Left ventricle myocardium inferior (tissue), 1 donor: Measurements from ENCODE around the gene PLA2G6. TPM values are rescaled to one million over a fixed set of nuclear protein-coding genes. Genes with fewer than 3 reads are reported as not detected.

Experiments
- DNase-seq: peaks from one replicate; pipeline ENCODE4 v3.0.0-alpha.2; 2020
- H3K27ac ChIP-seq: fragments of 200-600 bp; replicated peaks from 2 replicates; pipeline ENCODE4 v1.8.0; 2021
- H3K27me3 ChIP-seq: fragments of 200-600 bp; 2 replicates; pipeline ENCODE4 v1.8.0; 2021; ENCODE audit warnings: low read depth
- H3K36me3 ChIP-seq: fragments of 200-600 bp; 2 replicates; pipeline ENCODE4 v1.8.0; 2021
- H3K4me1 ChIP-seq: fragments of 200-600 bp; 2 replicates; pipeline ENCODE4 v1.8.0; 2021
- H3K4me3 ChIP-seq: fragments of 200-600 bp; 2 replicates; pipeline ENCODE4 v1.8.0; 2021; ENCODE audit warnings: mild to moderate bottlenecking, moderate library complexity
- H3K9me3 ChIP-seq: fragments of 200-600 bp; replicated peaks from 2 replicates; pipeline ENCODE4 v1.8.0; 2021
- intact Hi-C: fragments of 100-400 bp; cut with micrococcal nuclease; formaldehyde crosslinking; loops from one replicate; pipeline ENCODE4 v1.11.0; 2022
- total RNA-seq: library from RNA; stranded (reverse); fragmentation: NEBNext Ultra II Directional; extraction: Animal tissue kit (Norgen Biotek cat#: 25700); gene quantifications from one replicate; pipeline ENCODE4 v1.2.1, GENCODE V29; 2021
- TF ChIP-seq, protein P1 (sequence below): fragments of 200-600 bp; IDR thresholded peaks from 2 replicates; pipeline ENCODE4 v1.8.0; 2021; ENCODE audit warnings: antibody characterized with exemption, mild to moderate bottlenecking, borderline replicate concordance
- donor health status: DM: no; HTN: yes; CAD: no; lungs with severe emphysema.

The PLA2G6 gene
- total RNA-seq, 1 donor from 2014 or later, result 14.1 TPM

- DNase-seq, result no peak
- intact Hi-C loops, result no loop called here
- Histone ChIP-seq H3K27me3 (no peaks in the 10 kb centered on the region), H3K27ac (peak overlapping the region; percentile 97), H3K4me1 (peaks cover 45% of the 10 kb centered on the region), H3K9me3 (no peaks in the 10 kb centered on the region), H3K4me3 (peak overlapping the region; percentile 83), H3K36me3 (no peaks in the 10 kb centered on the region)
- TF ChIP-seq, protein P1, sequence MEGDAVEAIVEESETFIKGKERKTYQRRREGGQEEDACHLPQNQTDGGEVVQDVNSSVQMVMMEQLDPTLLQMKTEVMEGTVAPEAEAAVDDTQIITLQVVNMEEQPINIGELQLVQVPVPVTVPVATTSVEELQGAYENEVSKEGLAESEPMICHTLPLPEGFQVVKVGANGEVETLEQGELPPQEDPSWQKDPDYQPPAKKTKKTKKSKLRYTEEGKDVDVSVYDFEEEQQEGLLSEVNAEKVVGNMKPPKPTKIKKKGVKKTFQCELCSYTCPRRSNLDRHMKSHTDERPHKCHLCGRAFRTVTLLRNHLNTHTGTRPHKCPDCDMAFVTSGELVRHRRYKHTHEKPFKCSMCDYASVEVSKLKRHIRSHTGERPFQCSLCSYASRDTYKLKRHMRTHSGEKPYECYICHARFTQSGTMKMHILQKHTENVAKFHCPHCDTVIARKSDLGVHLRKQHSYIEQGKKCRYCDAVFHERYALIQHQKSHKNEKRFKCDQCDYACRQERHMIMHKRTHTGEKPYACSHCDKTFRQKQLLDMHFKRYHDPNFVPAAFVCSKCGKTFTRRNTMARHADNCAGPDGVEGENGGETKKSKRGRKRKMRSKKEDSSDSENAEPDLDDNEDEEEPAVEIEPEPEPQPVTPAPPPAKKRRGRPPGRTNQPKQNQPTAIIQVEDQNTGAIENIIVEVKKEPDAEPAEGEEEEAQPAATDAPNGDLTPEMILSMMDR, result no peak
Measured at GRCh38 chr22:38203855-38204514, 22.4 kb upstream of the PLA2G6 start.

GRCh38 chr22:38203090-38203810 lies 21.6 kb upstream of the PLA2G6 start:
- H3K9me3 ChIP-seq, result no peaks in the 10 kb centered on the region
- no peak for DNase-seq
- no peaks in the 10 kb centered on the region for H3K36me3 ChIP-seq
- peak overlapping the region; percentile 83 for H3K4me3 ChIP-seq
- H3K27me3 ChIP-seq, result no peaks in the 10 kb centered on the region
- intact Hi-C loops, result no loop called here
- H3K4me1 ChIP-seq, result peaks cover 42% of the 10 kb centered on the region
- TF ChIP-seq, protein P1, result no peak
- peak overlapping the region; percentile 97 for H3K27ac ChIP-seq

DNA sequence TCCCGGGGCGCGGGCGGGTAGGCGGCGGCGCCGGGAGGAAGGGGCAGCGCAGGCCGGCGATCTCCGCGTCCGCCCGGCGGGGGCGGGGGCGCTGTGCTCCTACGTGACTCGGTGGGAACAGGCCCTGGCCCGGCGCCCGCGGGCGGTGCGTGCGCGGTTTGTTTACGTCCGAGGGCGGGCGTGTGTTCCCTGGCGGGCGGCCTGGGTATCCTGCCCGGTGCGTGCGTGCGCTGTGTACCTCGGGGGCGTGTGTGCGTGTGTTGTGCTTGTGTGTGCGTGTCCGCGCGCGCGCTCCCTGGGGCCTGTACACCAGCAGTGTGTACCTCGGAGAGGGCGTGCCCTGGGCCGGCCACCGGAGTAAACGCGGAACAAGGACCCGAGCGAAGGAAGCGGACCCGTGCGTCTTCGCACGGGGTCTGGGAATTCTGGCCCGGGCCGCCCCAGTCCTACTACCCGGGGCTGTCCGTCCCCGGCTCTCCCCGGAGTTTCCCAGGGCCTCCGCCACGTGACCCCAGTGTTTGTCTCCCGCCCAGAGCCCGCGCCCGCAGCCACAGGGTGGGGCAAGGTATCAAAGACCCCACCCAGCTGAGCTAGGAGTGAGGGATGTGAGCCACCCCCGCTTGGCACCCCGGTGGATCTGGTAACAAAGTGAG lies 20.9 kb upstream of the PLA2G6 start:
- H3K36me3 ChIP-seq, result no peaks in the 10 kb centered on the region
- peak; percentile 89 for DNase-seq

DNA sequence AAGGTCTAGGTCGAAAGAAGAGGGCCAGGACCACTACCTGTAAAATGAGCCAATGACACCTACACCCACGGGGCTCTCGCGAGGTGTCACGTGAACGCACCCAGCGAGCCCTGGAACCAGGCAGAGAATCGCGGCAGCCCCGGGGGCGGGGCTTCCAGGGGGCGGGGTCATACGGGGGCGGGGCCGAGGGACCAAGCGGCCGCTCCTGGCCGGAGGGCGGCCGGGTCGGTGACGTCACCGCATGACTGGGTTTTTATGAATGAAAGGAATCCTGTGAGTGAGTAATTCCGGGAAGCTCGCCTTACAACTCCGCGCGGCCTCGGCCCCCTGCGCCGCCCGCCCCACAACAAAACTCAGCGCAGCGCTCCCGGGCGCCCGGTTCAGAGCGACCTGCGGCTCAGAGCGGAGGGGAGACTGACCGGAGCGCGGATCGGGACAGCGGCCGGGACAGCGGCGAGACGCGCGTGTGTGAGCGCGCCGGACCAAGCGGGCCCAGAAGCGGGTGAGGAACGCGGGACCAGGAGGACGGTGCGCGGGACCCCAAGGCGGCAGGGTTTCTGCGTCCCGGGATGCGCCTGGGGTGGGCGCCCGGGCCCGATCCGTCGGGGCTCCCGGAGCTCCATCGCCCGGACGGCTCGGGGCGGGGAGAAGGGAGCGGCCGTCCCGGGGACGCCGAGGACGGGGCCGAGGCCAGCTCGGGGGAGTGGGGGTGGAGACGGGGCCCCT lies 20.2 kb upstream of the PLA2G6 start, which contains the start of gene MAFF:
Gene MAFF, plus strand, starts transcription at position 284 of the 726 bp plus-strand sequence. CDS start 11,860 bp downstream, outside the sequence.
- Histone ChIP-seq H3K36me3 (no peaks in the 10 kb centered on the region), H3K9me3 (no peaks in the 10 kb centered on the region), H3K27ac (peak within 1 kb of the TSS; percentile 97), H3K4me3 (peak within 1 kb of the TSS; percentile 83), H3K4me1 (peaks cover 42% of the 10 kb centered on the region), H3K27me3 (no peaks in the 10 kb centered on the region)
- intact Hi-C loops, result no loop called here
- TF ChIP-seq, protein P1, result no peak
- peak; percentile 96 for DNase-seq

More for the DNA sequence above, 20.9 kb upstream of the PLA2G6 start:
- Histone ChIP-seq H3K4me3 (peak overlapping the region; percentile 83), H3K9me3 (no peaks in the 10 kb centered on the region), H3K27ac (peak overlapping the region; percentile 97), H3K27me3 (no peaks in the 10 kb centered on the region), H3K4me1 (peaks cover 42% of the 10 kb centered on the region)
- TF ChIP-seq, protein P1, result peak; percentile 35
- intact Hi-C loops, result no loop called here

GRCh38 chr22:38201371-38201710 lies 19.7 kb upstream of the PLA2G6 start:
- TF ChIP-seq, protein P1, result no peak
- intact Hi-C loops, result no loop called here
- peaks cover 42% of the 10 kb centered on the region for H3K4me1 ChIP-seq
- no peaks in the 10 kb centered on the region for H3K9me3 ChIP-seq
- no peak for DNase-seq
- peak overlapping the region; percentile 97 for H3K27ac ChIP-seq
- no peaks in the 10 kb centered on the region for H3K27me3 ChIP-seq
- H3K4me3 ChIP-seq, result peak overlapping the region; percentile 83
- H3K36me3 ChIP-seq, result no peaks in the 10 kb centered on the region
